ENCODE results near the gene PRMT1.

DNA sequence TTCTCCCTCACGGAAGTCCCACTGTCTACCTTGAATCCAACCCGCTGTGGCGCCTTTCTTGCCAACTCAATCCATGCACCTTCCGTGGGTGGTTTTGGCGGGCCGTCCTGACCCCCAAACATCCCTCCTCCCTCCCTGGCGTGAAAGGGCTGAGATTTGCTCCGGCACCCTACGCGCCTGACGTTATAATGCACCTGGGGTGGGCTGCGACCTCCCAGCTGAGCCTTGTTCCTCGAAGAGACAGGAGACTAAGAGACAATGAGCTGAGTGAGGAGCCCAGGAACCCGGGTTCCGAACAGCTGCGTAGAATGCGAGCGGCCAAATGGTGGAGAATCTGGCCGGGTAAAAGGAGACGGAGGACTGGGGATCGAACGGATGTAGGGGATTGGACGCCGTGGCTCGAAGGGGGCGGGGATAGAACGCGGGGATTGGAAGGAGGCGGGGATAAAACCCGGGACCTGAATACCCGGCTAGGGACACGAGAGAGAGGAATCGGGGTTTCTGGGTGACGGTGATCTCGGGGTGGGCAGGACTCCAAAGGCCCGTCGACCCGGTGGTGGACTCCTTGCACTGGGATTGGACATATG lies 13.7 kb downstream of the PRMT1 start, which contains the start of gene CPT1C:
- TF ChIP-seq, protein P1, sequence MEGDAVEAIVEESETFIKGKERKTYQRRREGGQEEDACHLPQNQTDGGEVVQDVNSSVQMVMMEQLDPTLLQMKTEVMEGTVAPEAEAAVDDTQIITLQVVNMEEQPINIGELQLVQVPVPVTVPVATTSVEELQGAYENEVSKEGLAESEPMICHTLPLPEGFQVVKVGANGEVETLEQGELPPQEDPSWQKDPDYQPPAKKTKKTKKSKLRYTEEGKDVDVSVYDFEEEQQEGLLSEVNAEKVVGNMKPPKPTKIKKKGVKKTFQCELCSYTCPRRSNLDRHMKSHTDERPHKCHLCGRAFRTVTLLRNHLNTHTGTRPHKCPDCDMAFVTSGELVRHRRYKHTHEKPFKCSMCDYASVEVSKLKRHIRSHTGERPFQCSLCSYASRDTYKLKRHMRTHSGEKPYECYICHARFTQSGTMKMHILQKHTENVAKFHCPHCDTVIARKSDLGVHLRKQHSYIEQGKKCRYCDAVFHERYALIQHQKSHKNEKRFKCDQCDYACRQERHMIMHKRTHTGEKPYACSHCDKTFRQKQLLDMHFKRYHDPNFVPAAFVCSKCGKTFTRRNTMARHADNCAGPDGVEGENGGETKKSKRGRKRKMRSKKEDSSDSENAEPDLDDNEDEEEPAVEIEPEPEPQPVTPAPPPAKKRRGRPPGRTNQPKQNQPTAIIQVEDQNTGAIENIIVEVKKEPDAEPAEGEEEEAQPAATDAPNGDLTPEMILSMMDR (IDR thresholded peaks at IDR 0.05) = no peak
- TF ChIP-seq SIN3A (IDR thresholded peaks at IDR 0.05; ENCODE audit: borderline replicate concordance, insufficient read depth, low read depth, low read length) (no peak), POLR2AphosphoS5 (IDR thresholded peaks at IDR 0.05; ENCODE audit: low read depth, low read length) (no peak), TCF7L2 (IDR thresholded peaks at IDR 0.05; ENCODE audit: low read depth, low read length) (no peak)
- TF ChIP-seq, protein P2, sequence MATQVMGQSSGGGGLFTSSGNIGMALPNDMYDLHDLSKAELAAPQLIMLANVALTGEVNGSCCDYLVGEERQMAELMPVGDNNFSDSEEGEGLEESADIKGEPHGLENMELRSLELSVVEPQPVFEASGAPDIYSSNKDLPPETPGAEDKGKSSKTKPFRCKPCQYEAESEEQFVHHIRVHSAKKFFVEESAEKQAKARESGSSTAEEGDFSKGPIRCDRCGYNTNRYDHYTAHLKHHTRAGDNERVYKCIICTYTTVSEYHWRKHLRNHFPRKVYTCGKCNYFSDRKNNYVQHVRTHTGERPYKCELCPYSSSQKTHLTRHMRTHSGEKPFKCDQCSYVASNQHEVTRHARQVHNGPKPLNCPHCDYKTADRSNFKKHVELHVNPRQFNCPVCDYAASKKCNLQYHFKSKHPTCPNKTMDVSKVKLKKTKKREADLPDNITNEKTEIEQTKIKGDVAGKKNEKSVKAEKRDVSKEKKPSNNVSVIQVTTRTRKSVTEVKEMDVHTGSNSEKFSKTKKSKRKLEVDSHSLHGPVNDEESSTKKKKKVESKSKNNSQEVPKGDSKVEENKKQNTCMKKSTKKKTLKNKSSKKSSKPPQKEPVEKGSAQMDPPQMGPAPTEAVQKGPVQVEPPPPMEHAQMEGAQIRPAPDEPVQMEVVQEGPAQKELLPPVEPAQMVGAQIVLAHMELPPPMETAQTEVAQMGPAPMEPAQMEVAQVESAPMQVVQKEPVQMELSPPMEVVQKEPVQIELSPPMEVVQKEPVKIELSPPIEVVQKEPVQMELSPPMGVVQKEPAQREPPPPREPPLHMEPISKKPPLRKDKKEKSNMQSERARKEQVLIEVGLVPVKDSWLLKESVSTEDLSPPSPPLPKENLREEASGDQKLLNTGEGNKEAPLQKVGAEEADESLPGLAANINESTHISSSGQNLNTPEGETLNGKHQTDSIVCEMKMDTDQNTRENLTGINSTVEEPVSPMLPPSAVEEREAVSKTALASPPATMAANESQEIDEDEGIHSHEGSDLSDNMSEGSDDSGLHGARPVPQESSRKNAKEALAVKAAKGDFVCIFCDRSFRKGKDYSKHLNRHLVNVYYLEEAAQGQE (IDR thresholded peaks at IDR 0.05; ENCODE audit: insufficient read depth in 1 of 2, low read depth in 2 of 2, low read length in 1 of 2) = no peak
